Mucosa of stomach (tissue), 1 donor: ENCODE measurements around the gene UST.

Experiments
- H3K27me3 ChIP-seq: one replicate; pipeline ENCODE4 v1.7.0; 2013; ENCODE audit warnings: mild to moderate bottlenecking, low read length; ENCODE audit not compliant: control insufficient read depth, insufficient read depth
- H3K36me3 ChIP-seq: one replicate; pipeline ENCODE4 v1.7.0; 2013; ENCODE audit warnings: low read length; ENCODE audit not compliant: control insufficient read depth, insufficient read depth
- H3K4me1 ChIP-seq: one replicate; pipeline ENCODE4 v1.7.0; 2013; ENCODE audit warnings: mild to moderate bottlenecking, low read length; ENCODE audit not compliant: control insufficient read depth, insufficient read depth
- H3K4me3 ChIP-seq: one replicate; pipeline ENCODE4 v1.7.0; 2013; ENCODE audit warnings: low read length
- H3K9ac ChIP-seq: one replicate; pipeline ENCODE4 v1.7.0; 2013; ENCODE audit warnings: mild to moderate bottlenecking, low read length, moderate library complexity
- H3K9me3 ChIP-seq: one replicate; pipeline ENCODE4 v1.7.0; 2013; ENCODE audit warnings: mild to moderate bottlenecking, low read length, moderate library complexity; ENCODE audit not compliant: control insufficient read depth
- donor health status: Pancreatic carcinoma.

UST gene

GRCh38 chr6:148795563-148795962, 48.7 kb downstream of the UST start:
- H3K36me3 ChIP-seq: no peaks in the 10 kb centered on the region
- H3K4me3 ChIP-seq: no peak overlapping the region
- H3K9ac ChIP-seq: no peak overlapping the region
- no peaks in the 10 kb centered on the region for H3K9me3 ChIP-seq
- peaks cover 16% of the 10 kb centered on the region for H3K4me1 ChIP-seq
- no peaks in the 10 kb centered on the region for H3K27me3 ChIP-seq

GRCh38 chr6:148799647-148800046, 52.8 kb downstream of the UST start:
- Histone ChIP-seq H3K27me3 (no peaks in the 10 kb centered on the region), H3K9me3 (no peaks in the 10 kb centered on the region), H3K4me3 (no peak overlapping the region), H3K36me3 (no peaks in the 10 kb centered on the region), H3K4me1 (peaks cover 16% of the 10 kb centered on the region), H3K9ac (no peak overlapping the region)

GRCh38 chr6:148800536-148800935, 53.7 kb downstream of the UST start:
- H3K9me3 ChIP-seq: no peaks in the 10 kb centered on the region
- peaks cover 12% of the 10 kb centered on the region for H3K4me1 ChIP-seq
- H3K9ac ChIP-seq: no peak overlapping the region
- H3K4me3 ChIP-seq: no peak overlapping the region
- no peaks in the 10 kb centered on the region for H3K27me3 ChIP-seq
- H3K36me3 ChIP-seq: no peaks in the 10 kb centered on the region

- no peaks in the 10 kb centered on the region for H3K9me3 ChIP-seq
- no peaks in the 10 kb centered on the region for H3K36me3 ChIP-seq
- H3K9ac ChIP-seq: no peak overlapping the region
- H3K4me1 ChIP-seq: peaks cover 22% of the 10 kb centered on the region
- no peak overlapping the region for H3K4me3 ChIP-seq
- H3K27me3 ChIP-seq: no peaks in the 10 kb centered on the region
Observed at GRCh38 chr6:148803979-148804378, 57.1 kb downstream of the UST start.

- Histone ChIP-seq H3K4me1 (peaks cover 10% of the 10 kb centered on the region), H3K9ac (no peak overlapping the region)
Observed at GRCh38 chr6:148805777-148806176, 58.9 kb downstream of the UST start.

GRCh38 chr6:148807784-148808183, 61.0 kb downstream of the UST start:
- Histone ChIP-seq H3K36me3 (no peaks in the 10 kb centered on the region), H3K27me3 (no peaks in the 10 kb centered on the region), H3K9me3 (no peaks in the 10 kb centered on the region), H3K9ac (no peak overlapping the region), H3K4me1 (peaks cover 10% of the 10 kb centered on the region), H3K4me3 (no peak overlapping the region)

More at GRCh38 chr6:148805777-148806176, 58.9 kb downstream of the UST start:
- Histone ChIP-seq H3K27me3 (no peaks in the 10 kb centered on the region), H3K4me3 (no peak overlapping the region), H3K36me3 (no peaks in the 10 kb centered on the region), H3K9me3 (no peaks in the 10 kb centered on the region)

GRCh38 chr6:148808786-148809304, 62.0 kb downstream of the UST start:
- Histone ChIP-seq H3K9me3 (no peaks in the 10 kb centered on the region), H3K4me1 (peaks cover 10% of the 10 kb centered on the region), H3K27me3 (no peaks in the 10 kb centered on the region), H3K36me3 (no peaks in the 10 kb centered on the region), H3K9ac (no peak overlapping the region), H3K4me3 (no peak overlapping the region)

GRCh38 chr6:148811459-148811858, 64.6 kb downstream of the UST start:
- H3K36me3 ChIP-seq: no peaks in the 10 kb centered on the region
- no peak overlapping the region for H3K9ac ChIP-seq
- no peak overlapping the region for H3K4me3 ChIP-seq
- no peaks in the 10 kb centered on the region for H3K9me3 ChIP-seq
- no peaks in the 10 kb centered on the region for H3K27me3 ChIP-seq
- peaks cover 10% of the 10 kb centered on the region for H3K4me1 ChIP-seq

- Histone ChIP-seq H3K9me3 (no peaks in the 10 kb centered on the region), H3K9ac (no peak overlapping the region)
Observed at GRCh38 chr6:148814082-148814790, 67.4 kb downstream of the UST start.

GRCh38 chr6:148814869-148815268, 68.0 kb downstream of the UST start:
- no peaks in the 10 kb centered on the region for H3K27me3 ChIP-seq
- H3K4me1 ChIP-seq: no peaks in the 10 kb centered on the region
- H3K9ac ChIP-seq: no peak overlapping the region
- H3K9me3 ChIP-seq: no peaks in the 10 kb centered on the region
- H3K4me3 ChIP-seq: no peak overlapping the region
- H3K36me3 ChIP-seq: no peaks in the 10 kb centered on the region

More at GRCh38 chr6:148814082-148814790, 67.4 kb downstream of the UST start:
- H3K27me3 ChIP-seq: no peaks in the 10 kb centered on the region
- no peaks in the 10 kb centered on the region for H3K36me3 ChIP-seq
- H3K4me1 ChIP-seq: no peaks in the 10 kb centered on the region
- H3K4me3 ChIP-seq: no peak overlapping the region

- H3K9me3 ChIP-seq: no peaks in the 10 kb centered on the region
- H3K4me1 ChIP-seq: no peaks in the 10 kb centered on the region
- H3K36me3 ChIP-seq: no peaks in the 10 kb centered on the region
- H3K4me3 ChIP-seq: no peak overlapping the region
- no peak overlapping the region for H3K9ac ChIP-seq
- H3K27me3 ChIP-seq: no peaks in the 10 kb centered on the region
Observed at GRCh38 chr6:148816117-148816516, 69.3 kb downstream of the UST start.

GRCh38 chr6:148817689-148818088, 70.9 kb downstream of the UST start:
- H3K4me3 ChIP-seq: no peak overlapping the region

More at GRCh38 chr6:148817689-148818088, 70.9 kb downstream of the UST start:
- Histone ChIP-seq H3K27me3 (no peaks in the 10 kb centered on the region), H3K9me3 (no peaks in the 10 kb centered on the region), H3K4me1 (no peaks in the 10 kb centered on the region), H3K36me3 (no peaks in the 10 kb centered on the region), H3K9ac (no peak overlapping the region)
